GM21529 (cell line): ENCODE results near the gene SCN1B.
"Not testable (repeated sequence)": the region's sequence is repeated elsewhere in the genome, so short reads cannot be mapped to it uniquely, and the experiment has no call there.

Experiments used
- ATAC-seq: cut with Tn5 transposase; IDR thresholded peaks from one replicate; pipeline ENCODE4 v1.9.1; 2021; ENCODE audit not compliant: unreplicated experiment

The SCN1B gene

GRCh38 chr19:35015954-35016351, 14.3 kb upstream of the SCN1B start:
- ATAC-seq = no peak

DNA sequence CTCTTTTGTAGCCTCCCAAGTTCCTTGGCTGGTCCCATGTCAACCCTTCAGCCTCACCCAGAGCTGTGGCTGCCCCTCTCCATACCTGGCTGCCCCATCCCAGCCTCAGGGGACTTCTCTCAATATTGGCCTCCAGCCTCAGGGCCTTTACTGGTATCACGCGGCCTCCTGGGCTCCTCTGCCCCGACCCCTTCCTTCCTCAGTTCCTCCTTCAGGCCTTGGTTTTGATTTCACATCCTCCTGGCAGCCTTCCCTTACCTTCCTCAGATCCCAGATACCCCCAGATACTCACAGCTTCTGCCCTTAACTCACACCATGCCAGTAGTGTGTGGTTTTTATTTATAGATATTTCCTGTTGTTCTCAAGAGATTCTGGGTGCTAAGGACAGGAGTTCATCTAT, 12.8 kb upstream of the SCN1B start:
- ATAC-seq = no peak

DNA sequence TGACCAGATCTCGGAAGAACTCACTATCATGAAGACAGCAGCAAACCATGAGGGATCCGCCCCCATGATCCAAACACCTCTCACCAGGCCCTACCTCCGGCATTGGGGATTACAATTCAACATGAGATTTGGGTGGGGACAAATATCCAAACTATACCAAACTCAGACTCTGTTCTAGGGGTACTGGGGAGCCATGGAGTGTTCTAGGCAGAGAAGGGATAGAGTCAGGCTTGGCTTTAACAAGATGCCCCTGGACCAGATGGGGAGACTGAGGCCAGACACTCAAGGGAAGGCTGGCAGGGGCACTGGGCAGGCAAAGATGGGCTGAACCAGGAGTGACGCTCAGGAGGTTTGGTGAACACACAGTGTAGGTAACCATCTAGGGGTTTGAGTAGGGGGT, 11.9 kb upstream of the SCN1B start:
- ATAC-seq = no peak

DNA sequence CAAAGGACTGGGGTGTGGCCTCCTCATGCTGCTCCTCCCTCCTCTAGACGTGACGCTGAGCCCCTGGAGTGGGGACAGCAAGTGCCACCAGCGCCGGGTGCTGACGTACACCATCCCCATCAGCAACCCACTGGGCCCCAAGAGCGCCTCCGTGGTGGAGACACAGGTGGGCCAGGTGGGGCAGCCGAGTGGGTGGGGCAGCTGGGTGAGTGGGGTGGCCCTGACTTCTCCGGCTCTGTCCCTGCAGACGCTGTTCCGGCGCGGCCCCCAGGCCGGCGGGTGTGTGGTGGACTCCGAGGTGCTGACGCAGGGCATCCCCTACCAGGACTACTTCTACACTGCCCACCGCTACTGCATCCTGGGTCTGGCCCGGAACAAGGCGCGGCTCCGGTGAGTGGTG, 11.1 kb upstream of the SCN1B start:
- ATAC-seq = no peak

- no peak for ATAC-seq
These were observed 9.3 kb upstream of the SCN1B start for GRCh38 chr19:35021016-35021415.

DNA sequence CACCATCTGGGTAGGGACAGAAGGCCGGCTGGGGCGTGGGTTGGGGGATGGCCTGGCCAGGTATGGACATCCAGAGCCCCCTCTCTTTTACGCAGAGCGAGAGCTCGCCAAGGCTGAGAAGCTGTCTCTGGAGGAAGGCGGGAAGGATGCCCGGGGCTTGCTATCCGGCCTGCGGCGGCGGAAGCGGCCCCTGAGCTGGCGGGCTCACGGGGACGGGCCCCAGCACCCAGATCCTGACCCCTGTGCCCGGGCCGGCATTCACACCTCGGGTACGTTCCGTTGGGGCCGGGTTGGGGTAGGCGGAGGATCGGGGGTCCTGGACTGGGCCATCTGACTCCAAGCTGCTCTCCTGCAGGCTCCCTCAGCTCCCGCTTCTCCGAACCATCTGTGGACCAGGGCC, 8.7 kb upstream of the SCN1B start:
- ATAC-seq = no peak

DNA sequence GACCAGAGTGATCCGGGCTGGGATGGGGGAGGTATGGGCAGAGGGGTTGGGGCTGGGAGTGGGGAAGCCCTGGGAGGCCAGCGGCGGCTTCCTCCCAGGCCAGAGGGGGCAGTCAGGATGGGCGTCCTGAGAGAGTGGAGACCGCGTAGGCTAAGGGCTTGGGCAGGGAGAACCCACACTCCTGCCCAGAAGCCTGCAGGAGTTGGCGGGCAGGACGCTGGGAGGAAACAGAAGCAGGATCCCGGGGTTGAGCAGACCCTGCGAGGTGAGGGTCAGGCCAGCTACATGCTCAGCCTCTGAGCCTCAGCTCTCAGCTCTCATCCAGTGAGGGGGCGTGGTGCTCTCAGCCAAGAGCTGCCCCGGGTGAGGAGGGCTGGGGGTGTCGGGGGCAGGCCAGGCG, 7.8 kb upstream of the SCN1B start:
- ATAC-seq = no peak

GRCh38 chr19:35023428-35023827, 6.8 kb upstream of the SCN1B start:
- ATAC-seq = no peak

DNA sequence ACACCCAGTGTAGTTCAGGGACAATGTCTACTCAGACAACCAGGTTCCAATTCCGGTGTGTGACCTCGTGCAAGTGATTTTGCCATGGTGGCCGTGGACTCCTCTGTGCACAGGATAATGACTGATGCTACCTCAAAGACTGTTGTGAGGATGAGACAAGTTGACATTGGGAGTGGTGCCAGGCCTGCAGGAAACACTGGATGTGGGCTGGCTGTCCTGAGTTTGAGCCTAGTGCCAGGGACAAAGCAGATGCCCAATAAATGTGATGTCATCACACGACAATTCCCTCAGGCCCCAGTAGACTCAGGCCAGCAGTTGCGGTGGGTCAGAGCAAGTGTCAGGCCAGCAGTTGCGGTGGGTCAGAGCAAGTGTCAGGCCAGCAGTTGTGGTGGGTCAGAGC, 6.2 kb upstream of the SCN1B start:
- no peak for ATAC-seq

GRCh38 chr19:35025969-35026368, 4.3 kb upstream of the SCN1B start:
- no peak for ATAC-seq

DNA sequence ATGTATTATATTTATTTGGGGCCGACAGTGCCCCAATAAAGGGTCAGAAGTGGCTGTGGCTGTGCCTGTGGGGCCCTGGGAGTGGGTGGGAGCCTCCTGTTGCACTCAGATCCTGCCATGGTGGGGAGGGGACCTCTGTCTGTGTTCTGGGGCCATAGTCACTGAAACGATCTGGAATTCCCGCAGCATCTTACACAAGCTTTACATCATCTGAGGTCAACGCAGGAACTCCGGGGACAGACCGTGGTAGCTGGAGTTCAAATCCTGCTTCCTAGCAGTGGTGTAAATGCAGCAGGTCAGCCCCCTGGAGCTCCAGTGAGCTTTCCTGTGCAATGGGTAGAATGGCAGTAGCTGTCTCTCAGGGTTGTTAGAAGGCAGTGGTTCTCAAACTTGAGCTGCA, 3.9 kb upstream of the SCN1B start:
- ATAC-seq = no peak

DNA sequence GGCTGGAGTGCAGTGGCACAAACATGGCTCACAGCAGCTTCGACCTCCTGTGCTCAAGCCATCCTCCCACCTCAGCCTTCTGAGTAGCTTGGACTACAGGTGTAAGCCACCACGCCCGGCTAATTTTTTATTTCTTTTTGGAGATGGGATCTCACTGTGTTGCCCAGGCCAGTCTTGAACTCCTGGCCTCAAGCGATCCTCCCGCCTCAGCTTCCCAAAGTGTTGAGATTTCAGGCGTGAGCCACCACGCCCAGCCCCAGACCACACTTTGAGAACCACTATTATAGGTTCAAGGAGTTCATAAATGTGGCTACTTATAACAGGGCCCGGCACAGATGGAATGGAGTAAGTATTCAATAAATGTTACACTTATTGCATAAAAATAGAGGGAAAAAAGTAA, 3.3 kb upstream of the SCN1B start:
- ATAC-seq = no peak

DNA sequence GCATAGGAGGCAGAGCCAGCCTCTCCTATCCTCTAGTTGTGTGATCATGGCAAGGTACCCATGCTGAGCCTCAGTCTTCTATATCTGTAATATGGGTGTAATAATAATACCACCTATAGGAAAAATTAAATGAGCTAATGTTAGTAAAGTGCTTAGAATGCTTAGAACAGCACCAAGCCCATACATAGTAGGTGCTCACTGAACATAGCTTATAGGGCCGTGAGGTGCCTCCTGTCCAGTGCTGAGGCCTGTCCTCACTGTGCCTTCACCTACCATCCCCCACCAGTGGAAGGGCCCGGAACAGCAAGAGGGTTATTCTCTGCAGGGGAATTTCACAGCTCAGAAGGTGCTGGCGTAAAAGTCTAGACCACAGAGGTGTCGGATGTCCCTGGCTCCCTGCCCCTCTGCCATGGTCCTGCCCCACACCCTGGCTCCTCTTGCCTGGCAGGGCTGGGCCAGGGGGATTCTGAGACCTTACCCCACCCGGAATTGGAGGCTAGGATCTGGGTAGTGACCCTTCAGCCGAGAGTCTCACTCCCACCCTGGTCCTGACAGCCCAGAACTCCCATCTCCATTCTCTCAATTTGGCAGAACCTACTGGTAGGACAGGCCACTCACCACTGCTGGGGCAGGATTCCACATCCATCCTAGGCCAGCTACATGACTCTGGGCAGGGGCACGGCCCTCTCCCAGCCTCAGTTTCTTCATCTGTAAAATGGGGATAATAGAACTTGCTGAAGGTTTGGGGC, 2.2 kb upstream of the SCN1B start:
- no peak for ATAC-seq

DNA sequence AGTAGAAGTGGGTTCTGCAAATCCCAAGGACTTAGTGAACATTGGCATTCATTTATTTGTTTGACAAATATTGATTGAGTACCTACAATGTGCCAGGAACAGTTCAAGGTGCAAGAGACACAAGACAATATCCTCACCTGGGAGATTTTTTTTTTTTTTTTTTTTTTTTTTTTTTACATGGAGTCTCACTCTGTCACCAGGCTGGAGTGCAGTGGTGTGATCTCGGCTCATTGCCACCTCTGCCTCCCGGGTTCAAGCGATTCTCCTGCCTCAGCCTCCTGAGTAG, 1.7 kb upstream of the SCN1B start:
- ATAC-seq = not testable (repeated sequence)

DNA sequence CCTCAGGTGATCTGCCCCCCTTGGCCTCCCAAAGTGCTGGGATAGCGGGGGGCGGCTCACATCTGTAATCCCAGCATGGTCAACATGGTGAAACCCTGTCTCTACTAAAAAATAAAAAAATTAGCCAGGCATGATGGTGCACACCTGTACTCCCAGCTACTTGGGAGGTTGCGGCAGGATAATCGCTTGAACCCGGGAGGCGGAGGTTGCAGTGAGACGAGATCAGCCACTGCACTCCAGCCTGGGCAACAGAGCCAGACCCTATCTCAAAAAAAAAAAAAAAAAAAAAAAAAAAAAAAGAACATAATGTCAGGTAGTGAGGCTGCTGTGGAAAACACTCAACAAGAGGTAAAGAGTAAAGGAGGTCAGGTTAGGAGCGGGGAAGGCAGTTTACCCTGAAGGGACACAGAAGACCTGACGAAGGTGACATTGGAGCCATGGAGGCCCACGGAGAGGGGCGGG, 964 bp upstream of the SCN1B start:
- ATAC-seq = not testable (repeated sequence)

DNA sequence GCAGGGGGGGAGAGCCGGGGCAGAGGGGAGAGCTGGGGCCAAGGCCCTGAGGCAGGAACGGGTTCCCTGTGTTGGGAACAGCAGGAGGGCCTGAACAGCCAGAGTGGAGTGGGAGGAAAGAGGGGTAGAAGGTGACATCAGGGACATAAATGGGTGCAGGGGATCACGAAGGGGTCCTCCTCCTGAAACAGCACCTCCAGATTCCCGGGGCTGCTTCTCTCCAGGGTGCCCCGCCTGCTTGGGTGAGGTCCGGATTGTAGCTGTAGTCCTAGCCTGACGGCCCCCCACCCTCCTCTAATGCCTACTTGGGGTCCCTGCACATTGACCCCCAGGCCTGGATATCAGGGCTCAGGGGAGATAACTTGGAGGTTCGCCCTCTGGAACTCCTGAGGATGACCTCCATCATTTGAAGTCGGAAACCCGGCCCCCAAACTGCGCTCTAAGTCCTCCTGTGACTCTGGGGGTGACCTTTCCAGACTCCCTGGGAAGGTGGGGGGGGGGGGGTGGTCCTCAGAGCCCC, 473 bp upstream of the SCN1B start:
- ATAC-seq = no peak

- ATAC-seq = no peak
These were observed 1.0 kb downstream of the SCN1B start for GRCh38 chr19:35031072-35031881.

DNA sequence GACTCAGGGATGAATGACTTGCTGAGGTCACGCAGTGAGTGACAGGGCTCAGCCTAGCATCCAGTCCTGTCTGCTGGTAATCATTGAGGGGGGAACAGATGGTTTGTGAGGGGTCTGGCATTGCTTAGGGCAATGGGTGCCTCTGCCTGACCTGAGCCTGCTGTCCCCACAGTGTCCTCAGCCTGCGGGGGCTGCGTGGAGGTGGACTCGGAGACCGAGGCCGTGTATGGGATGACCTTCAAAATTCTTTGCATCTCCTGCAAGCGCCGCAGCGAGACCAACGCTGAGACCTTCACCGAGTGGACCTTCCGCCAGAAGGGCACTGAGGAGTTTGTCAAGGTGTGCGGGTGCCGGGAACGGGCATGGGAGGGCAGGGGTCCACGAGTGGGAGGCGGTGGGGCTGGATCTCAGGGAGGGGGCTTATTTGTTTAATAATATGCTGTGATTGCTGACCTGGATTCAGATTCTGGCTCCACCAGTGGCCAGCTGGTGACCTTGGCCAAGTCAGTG, 2.1 kb downstream of the SCN1B start:
- no peak for ATAC-seq

GRCh38 chr19:35033067-35034004, 3.1 kb downstream of the SCN1B start:
- no peak for ATAC-seq

DNA sequence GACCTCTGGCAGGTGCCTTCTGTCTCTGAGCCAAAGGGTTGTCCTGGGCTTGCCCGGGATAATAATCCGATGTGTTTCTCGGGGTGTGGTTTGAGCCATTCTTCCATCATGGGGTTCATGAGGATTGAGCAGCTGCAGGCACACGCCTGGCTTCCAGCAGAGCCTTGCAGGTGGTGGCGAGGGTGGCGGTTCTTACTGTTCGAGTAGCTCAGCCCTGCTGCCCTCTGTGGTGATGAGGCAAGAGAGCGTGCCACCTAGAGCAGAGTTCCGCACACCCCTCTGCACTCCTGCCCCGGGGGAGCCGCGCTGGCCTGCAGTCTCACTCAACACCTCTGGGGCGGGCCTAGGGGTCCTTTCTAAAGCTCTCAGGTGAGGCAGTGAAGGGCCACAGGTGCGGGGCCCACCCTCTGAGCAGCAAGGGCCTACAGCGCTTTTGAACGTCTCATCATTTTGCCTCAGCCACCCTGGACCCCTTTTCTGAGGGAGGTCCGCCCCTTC, 3.8 kb downstream of the SCN1B start:
- no peak for ATAC-seq
